ENCODE results near the gene DGKD.

DGKD gene

DNA sequence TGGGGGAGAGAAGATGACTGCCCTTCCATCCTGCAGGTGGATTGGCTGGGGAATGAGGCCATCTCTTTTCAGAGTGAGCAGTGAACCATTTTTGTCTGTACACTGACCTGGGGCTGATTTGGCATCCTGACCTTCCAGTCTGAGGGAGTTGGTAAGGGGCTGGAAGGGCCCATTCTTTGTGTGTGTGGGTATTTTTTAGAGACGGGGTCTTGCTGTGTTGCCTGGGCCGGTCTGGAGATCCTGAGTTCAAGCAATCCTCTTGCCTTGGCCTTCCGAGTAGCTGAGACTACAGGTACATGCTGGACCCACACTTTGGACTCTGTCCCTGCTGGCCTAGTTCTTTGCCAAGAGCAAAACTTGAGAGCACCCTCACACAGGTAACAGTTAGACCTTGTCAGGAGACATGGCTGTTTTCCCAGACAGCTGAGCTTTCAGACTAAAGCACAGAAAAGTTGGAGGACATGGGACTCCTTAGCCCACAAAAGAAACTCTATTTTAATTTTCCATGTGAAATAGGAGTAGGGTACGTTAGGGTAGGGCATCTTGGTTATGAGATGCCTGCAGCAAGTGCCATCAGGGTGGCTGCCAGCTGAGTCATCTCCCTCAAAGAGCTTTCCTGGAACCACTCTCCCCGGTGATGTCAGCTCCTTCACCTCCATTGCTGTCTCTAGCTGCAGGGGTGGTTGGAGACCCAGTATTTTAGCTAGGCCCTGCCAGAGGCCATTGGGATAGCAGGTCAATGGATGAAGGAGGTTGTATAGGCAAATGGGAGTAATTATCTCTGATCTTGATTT lies 60.7 kb downstream of the DGKD start:
- DNase-seq, result no peak

DNA sequence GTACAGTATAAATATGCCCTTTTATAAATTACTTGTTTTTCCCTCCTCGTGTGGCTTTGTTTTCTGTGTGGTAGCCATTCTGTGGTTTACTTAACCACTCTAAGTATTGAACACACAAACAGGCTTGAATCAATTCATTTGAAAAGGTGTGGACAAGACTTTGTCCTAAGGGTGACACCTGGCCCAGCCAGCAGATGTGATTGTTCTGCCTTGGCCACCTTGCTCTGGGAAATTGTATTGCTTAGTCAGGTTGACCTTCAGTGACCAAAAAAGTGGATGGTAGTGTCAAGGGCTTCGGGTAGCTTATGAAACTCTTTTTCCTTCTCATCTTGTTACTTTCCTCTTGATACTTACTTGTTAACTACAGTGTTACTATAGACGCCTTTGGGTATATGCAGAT lies 61.9 kb downstream of the DGKD start:
- no peak for DNase-seq

DNA sequence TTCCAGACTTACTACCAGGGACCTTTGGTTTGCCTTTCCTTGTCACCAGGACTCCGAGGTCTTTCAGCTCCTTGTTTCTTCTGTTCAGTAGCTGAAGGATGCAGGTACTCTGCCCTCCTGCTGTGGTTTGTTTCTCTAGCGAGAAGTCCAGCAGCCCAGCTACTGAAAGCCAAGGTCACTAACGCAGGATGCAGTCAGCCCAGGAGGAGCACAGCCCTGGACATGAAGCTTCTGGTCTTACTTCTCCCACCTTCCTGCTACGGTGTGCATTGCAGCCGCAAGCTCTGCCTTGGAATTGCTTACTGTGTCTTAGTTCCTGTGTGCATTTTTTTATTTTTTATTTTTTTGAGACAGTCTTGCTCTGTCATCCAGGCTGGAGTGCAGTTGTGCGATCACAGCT lies 62.4 kb downstream of the DGKD start:
- DNase-seq, result no peak

DNA sequence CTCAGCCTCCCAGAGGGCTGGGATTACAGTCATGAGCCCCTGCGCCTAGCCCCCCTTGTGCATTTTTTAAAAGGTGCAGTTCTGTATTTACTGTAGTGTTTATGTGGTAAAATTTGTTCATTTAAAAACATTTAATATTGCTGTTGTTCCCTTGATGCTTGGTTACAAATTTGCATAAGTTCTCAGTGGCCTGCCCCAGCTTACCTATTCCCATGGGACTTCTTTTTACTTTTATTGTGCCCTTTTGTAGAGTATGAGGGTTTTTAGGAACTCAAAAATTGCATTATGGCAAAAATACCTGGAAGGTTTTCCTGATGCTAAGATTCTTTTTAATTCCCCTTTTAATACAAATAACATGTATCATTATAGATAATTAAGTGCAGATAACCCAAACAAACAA lies 63.0 kb downstream of the DGKD start:
- no peak for DNase-seq

DNA sequence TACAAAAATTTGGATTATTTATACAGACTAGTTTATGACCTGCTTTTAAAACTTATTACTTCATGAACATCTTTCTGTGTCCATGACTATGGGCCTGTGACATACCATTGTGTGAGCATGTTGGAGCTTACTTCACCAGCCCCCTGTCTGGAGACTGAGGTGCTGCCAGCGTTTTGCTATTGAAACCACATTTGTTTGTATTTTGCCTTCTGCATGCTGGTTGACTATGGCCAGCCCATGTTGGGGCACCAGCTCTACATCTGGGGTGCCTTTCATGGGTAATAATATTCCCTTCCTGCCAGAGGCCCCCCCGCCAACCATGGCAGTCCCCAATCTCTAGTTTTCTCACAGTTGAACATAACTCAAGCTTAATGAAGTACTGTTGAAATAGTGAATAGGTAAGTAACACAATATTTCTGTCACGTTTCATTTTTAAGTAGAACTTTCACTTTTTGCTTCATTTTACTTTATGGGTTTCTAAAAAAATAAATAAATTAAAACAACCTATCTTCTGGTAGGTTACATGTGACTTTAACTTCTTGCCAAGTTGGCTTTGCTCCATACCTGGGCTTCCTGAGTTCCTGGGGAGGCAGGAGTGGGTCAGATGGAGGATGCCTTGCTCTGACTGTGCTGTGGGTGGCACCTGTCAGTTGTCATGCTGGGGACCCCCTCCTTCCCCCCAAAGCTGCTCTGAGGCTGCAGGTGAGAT lies 63.9 kb downstream of the DGKD start:
- no peak for DNase-seq

DNA sequence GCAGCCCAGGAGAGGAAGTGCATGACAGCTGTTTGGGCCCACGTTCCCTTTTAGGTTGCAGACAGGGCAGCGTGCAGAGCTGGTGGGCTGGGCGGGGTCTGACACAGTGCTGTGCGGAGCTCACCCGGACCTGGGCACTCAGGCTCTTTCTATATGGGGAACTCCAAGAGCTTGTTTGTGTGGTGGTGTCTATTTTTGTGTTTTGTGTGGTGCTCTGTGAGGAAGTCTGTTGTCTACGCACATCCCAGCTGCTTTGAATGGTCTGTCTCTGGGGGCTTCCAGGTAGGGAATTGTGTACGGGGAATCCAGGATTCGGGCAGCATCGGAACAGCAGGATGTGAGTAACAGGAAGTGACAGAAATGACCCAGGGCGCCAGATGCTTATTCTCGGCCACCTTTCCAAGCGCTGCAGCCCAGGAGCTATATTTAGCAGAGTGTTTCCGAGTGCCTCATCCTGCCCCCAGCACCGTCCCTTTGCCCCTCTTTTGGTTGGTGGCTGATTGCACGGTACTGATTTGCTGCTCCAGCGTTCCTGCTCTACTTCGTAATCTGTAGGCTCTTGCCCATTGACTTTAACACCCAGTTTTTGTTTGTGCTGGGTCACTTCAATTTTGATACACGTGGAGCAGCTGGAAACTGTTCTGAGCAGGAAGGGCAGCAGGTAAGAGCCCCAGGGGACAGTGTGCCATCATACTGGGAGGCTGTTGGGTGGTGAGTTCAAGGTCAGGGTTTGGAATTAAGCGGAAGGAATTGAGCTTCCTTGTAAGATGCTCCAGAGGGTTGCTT lies 64.7 kb downstream of the DGKD start:
- no peak for DNase-seq

DNA sequence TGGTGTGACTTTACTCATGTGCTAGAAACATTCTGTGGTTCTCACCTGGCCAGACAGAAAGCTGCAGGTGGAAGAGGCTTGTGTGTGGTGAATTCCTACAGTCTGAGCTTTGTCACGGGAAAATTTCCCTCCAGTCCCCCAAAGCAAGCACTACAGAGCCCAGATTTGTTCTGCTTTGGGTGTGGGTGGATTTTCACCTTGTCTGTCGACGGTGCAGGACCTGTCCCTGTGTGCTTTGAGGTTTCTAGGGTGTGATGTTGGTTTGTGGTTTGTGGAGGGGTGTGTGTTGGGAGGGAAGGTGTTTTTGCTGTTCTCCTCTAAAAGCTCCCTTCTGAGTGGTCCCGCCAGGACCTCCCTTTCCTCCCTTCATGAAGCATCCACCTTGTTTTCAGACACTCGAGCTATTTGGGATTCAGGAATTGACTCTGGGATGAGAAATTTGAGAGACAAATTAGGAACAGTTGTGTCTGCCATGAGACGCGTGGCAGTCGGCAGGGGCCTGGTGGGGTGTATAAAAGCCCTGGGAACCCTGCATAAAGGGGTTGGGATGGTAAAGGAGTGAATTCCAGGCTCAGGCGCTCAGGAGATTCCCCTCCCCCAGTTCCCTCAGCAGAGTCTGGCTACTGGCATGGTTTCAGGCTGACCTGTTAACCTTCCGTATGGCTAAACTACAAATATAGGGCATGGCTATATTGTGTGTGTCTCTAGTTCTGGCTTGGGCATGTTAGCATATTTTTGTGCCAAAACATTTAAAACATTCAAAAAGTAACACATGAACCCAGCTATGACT lies 65.5 kb downstream of the DGKD start:
- DNase-seq, result no peak

DNA sequence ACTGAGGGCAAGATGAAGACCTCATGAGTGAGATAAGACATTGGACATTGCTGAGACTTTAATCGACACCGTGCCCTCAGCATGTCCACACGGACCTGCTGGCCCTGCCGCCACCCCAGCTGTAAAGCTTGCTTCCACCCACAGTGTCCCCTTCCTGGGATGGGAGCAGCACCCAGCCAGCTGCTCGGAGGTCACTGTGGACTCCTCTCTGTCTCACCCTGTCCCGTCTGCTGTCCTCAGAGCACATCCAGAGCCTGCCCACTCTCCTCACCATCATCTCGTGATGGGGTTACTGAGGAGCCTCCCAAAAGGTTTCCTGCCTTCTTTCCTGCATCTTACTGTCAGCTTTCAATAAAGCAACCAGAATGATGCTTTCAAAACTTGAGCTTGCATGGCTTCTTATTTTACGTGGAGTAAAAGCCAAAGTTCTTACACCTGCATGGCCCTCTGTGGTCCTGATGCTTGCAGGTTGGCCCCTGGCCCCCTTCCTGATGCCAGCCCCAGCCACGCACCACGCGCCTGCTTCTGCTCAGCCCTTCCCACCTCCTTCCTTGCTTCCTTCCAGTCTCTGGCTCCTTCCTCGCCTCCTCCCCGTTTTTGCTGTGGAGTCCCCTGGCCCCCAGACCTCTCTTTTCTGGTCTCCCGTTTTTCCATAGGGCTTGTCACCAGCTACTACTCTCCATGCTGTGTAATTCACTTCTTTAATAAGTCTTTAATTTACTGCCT lies 67.0 kb downstream of the DGKD start:
- no peak for DNase-seq

DNA sequence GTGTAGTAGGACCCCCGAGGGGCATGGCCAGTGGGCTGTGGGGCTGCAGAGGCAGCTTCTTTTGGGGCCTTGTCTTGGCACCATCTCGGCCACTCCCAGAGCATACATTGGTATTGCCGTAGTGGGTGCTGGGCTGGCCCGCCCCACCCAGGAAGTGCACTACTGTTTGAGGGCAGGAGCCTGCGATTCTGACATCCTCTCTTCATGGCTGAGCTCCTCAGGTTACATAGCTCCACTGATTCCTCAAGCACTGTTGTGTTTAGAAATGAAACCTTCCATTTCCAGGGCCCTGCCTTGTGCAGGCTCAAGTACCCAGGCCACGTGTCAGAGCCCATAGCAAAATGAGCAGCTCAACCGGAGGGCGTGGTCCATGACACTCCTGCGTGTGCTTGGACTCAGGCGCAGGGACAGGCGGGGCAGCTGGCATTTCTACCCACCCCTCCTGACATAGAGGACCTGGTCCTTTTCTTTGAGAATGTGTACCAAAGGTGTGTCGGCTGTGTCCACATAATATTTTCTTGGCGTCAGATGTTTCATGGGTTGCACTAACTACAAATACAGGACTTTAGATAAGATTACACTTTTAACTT lies 67.9 kb downstream of the DGKD start:
- peak; percentile 11 for DNase-seq

DNA sequence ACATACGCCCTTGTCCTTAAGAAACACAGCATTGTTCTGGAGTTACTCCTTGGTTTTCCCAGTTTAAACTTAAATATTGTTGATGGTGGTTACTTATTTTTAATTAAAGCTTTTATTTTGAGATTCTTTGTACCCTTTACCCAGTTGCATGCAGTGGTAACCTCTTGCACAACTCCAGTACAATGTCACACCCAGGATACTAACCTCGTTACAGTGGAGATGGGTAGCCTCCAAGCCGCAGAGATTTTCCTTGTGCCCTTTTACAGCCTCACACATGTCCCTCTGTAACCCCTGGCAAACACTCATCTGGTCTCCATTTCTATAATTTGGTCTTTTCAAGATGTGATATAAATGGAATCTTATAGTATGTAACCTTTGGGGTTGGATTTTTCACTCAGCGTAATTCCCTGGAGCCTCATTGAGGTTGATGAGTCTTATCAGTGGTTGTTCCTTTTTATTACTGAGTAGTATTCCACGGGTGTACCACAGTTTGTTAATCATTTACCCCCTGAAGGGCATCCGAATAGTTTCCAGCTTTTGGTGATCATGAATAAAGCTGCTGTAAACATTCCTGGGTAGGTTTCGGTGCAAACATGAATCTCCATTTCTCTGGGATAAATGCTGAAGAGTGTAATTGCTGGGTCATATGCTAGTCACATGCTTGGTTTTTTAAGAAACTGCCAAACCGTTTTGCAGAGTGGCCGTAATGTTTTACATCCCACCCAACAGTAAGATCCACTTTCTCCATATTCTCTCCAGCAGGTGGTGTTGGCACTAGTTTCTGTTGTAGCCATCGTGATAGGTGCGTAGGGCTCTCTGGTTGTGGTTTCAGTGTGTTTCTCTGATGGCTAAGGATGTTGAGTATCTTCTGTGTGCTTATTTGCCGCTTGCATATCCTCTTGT lies 68.6 kb downstream of the DGKD start:
- no peak for DNase-seq

DNA sequence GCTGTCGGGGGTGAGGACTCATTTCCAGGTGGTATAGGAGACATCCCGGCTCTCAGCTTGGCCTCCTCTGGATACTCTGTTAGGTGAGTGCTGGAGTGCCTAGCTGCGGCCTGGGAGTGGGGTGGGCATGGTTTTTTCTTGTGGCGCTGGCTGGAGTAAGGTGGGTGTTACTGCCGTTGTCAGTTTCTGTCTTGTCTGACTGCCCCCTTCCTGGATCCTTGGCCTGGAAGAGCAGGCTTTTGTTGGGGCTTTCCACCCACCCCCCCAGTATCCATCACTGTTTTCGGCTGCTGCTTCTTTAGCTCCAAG lies 69.2 kb downstream of the DGKD start:
- DNase-seq, result no peak

DNA sequence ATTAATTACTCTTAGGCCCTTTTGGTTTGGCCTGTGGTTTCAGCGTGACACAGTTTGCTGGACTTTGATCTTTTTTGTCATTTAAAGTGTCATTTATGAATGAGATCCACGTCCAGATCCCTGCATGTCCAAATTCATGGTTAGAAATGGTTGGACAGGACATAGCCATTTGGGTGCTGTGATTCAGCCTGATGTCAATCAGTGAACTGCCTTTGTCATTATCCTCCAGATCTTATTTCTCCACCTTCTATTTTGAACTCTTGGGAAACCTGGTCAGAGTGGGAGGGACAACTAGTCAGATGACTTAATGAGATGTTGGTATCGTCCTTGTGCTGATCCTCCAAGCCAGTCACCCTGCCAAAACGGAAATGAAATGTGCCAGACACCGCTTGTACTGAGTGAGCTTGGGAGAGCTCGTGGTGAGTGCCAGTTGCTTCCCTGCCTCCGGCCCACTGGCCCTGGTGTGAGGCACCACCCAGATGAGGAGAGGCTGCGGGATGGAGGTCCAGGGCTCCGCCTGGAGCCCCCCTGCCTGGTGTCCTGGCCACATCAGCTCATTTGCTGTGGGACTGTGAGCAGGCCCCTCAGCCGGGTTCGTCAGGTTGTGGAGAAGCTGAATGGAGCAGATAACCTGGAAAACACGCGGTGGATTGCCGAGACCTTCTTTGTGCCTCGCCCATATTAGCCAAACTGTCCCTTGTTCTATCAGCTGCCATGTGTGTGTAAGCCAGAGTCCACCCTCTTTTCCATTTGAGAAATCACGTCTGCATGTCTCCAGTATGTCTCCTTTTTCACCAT lies 70.1 kb downstream of the DGKD start:
- no peak for DNase-seq

DNA sequence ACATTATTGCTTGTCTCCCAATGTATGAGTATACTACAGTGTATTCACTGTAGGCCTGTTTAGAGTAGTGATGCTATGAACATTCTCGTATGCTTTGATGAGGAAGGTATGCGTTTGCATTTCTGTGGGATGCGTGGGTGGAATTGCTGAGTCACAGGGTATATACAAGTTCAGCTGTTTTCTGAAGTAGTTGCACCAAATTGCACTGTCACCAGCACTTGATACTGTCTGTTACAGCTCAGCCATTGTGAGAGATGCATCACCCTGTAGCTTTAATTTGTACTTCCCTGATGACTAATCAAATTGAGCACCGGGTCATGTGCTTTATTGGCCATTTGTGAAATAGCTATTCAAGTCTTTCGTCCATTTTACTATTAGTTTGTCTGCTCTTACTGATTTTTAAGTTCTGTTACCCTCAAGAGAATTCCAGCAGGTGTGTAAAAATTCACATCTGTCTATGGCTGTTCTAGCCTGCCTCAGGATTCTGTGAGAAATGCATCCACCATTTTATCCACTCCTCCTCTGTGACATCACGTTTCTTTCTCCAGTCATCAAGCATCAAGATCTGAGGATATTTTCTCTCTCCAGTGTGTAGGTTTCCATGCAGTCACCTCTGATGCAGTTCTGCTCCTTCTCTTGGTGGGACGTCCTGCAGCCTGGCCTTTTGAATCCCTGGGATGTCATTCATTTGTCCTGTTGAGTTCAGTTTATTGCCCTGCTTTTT lies 72.5 kb downstream of the DGKD start:
- no peak for DNase-seq

DNA sequence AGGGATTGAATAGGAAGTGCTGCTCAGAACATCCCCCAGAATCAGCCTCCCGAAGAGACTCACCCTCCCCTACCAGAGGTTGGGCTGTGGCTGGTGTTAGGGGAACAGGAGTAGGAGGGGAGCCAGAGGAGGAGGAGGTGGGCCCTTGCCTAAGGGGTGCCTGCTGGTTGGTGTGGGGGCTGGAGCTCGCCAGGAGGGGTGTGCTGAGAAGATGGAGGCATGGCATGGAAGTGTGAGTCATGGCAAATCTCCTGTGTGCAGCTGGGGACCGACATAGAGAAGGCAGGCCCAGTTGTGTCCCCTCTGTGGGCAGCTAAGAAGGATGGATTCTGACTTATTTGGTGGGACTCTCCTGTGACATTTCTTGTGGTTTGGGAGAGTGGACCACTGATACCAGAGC lies 73.7 kb downstream of the DGKD start:
- no peak for DNase-seq

DNA sequence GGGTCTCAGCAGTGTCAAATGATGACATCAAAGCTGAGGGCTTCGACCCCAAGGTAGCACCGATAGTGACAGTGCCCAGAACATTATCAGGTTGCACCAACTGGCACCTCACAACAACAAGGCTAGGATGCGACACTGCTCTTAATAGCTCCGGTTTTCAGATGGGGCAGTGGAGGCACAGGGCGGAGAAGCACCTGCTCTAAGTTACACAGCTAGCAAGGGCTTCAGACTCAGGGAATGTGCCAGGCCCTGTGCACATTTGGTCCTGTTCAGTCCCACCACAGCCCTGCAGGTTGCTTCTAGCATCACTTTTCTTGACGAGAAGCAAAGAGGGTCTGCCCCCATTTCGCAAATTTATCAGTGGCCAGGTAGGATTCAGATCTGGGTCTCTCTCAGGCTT lies 74.1 kb downstream of the DGKD start:
- no peak for DNase-seq

DNA sequence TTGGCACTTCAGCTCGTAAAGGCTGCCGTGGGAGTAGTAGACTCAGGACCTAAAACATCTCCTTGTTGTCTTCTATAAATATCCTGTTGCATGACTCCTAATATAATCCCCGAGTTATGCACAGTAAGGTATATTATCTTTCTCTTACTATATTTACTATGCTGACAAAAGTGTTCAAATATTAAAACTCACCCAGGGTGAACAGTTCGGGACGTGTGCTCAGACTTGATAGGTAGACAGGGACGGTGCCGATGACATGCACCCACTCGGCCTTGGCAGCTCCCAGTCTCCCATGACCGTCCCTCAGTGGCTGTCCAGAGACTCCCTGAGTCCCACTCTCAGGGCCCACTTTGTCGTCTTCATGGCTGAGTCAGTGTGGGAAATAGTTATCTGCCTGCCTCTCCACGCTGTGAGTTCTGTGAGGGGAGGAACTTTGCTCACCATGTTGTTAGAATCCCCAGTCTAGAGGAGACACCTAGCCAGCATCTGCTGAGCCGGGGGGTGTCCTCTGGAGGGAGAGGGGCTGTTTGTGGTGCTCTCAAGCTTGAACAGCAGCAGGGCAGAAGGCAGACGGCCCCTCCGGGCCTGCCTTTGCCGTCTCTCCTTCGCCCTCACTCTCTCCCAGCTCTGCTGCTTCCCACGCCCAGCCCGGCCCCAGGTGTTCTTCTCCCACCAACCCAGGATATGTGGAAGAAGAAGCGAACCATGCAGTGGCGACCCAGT lies 75.0 kb downstream of the DGKD start:
- no peak for DNase-seq

DNA sequence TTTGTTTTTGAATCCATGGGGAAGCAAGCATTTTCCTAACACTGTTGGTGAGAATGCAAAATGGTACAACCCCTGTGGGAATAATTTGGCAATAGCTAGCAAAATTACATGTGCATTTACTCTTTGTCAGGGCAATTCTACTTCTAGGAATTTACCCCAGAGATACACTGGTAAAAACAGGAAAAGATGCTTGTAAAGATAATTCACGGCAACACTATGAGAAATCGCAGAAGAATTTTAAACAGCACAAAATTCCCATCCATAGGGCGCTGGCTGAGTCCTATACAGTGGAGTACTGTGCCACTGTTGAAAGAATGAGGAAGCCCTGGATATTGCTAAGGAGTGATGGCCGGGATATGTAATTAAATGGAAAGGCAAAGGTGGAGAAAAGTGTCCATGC lies 75.8 kb downstream of the DGKD start:
- no peak for DNase-seq

DNA sequence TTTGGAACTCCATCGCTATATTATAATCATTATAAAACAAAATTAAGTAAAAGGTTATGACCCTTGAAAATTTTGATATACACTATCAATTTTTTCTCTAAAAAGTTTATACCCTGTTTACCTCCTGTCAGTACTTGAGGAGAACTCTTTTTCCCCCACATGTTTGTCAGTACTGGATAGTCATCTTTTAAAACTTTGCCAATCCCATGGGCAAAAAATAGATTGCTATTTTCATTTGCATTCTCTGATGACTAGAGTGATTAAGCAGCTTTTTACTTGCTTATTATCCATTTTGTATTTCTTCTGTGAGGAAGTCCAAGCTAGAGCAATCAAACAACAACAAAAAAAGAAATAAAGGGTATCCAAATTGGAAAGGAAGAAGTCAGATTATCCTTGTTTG lies 76.4 kb downstream of the DGKD start:
- DNase-seq, result no peak

DNA sequence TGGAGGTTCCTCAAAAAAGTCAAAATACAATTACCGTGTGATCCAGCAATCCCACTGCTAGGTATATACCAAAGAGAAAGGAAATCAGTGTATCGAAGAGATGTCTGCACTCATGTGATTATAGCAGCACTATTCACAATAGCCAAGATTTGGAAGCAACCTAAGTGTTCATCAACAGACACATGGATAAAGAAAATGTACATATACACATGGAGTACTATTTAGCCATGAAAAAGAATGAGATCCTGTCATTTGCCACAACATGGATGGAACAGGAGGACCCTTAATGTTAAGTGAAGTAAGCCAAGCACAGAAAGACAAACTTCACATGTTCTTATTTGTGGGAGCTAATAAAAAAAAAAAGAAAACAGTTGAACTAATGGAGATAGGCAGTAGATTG lies 78.7 kb downstream of the DGKD start:
- DNase-seq, result no peak

Data from NCI-H345 (cell line).